Glutamatergic neuron (in vitro differentiated cells): Measurements from ENCODE around the gene EIF4EBP2. TPM values are rescaled to one million over a fixed set of nuclear protein-coding genes. Genes with fewer than 3 reads are reported as not detected.

Source experiments
- DNase-seq: peaks from one replicate; pipeline ENCODE4 v3.0.0; 2022
- H3K27ac Mint-ChIP-seq: one replicate; pipeline ENCODE4 v1.8.0; 2020; ENCODE audit warnings: mild to moderate bottlenecking, mixed read lengths, inconsistent platforms; ENCODE audit not compliant: unreplicated experiment
- H3K27me3 Mint-ChIP-seq: one replicate; pipeline ENCODE4 v1.8.0; 2020; ENCODE audit warnings: mild to moderate bottlenecking, moderate library complexity, mixed read lengths, inconsistent platforms; ENCODE audit not compliant: unreplicated experiment
- H3K36me3 Mint-ChIP-seq: one replicate; pipeline ENCODE4 v1.8.0; 2020; ENCODE audit warnings: mild to moderate bottlenecking, mixed read lengths, inconsistent platforms; ENCODE audit not compliant: unreplicated experiment
- H3K4me1 Mint-ChIP-seq: one replicate; pipeline ENCODE4 v1.8.0; 2020; ENCODE audit warnings: mild to moderate bottlenecking, low read depth, mixed read lengths, inconsistent platforms; ENCODE audit not compliant: unreplicated experiment
- H3K4me3 Mint-ChIP-seq: one replicate; pipeline ENCODE4 v1.8.0; 2020; ENCODE audit warnings: mild to moderate bottlenecking, mixed read lengths, inconsistent platforms; ENCODE audit not compliant: unreplicated experiment
- H3K9me3 Mint-ChIP-seq: one replicate; pipeline ENCODE4 v1.8.0; 2020; ENCODE audit warnings: mild to moderate bottlenecking, moderate library complexity, mixed read lengths, inconsistent platforms; ENCODE audit not compliant: unreplicated experiment
- CTCF ChIP-seq: fragments of 200-600 bp; sonication (generic); IDR thresholded peaks from one replicate; pipeline ENCODE4 v1.5.0; 2021; ENCODE audit not compliant: partially characterized antibody, unreplicated experiment
- total RNA-seq: library from RNA; stranded (reverse); fragmentation: NEBNext Ultra II Directional; extraction: Animal tissue kit (Norgen Biotek cat#: 25700); gene quantifications from one replicate; pipeline ENCODE4 v1.2.1, GENCODE V29; 2021; ENCODE audit not compliant: unreplicated experiment

Gene EIF4EBP2
- total RNA-seq, 1 donor from 2014 or later, result 130 TPM

DNA sequence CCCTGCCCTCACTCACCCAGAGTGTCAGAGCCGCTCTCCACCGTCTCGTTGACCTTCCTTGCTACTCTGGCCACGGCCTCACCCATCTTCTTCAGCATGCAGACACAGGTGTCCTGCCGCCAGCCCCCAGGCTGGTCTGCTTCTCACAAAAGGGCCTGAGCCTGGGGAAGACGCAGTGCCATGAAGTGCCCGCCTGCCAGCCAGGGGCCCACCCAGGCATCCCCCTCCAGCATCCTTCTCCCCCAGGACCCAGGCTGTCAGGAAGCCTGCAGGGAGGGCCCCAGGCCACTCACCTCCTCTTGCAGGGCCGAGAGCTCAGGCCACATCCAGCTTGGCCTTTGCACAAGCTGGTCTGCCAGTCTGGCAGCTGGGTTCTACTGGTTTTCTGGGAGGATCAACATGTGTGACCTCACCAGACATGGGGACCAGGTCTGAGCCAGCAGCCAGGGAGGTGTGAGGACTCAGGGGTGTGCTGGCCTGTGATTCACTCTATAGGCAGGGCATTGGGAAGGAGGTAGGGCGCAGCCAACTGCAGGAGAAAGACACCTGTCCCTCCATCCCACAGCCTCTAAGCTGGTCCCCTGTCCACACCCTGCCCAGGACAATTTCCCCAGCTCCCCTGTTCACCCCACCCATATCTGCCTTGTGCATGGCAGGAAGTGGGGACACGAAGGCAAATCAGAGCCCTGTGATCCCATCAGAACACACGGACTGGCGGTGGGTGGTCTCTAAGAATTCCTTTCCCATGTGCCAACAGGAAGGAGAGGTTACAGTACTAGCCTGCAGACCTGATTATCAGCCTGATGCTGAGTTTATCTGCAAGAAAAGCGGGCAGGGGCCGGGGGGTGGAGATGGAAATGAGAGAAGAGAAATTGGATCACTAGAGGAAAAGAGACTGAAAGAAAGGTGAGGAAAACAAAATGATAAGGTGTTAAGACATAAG lies 27.2 kb upstream of the EIF4EBP2 start:
- H3K36me3 Mint-ChIP-seq, result no peaks in the 10 kb centered on the region
- H3K4me3 Mint-ChIP-seq, result no peak overlapping the region
- H3K4me1 Mint-ChIP-seq, result peaks cover 8% of the 10 kb centered on the region
- TF ChIP-seq CTCF, result no peak
- H3K9me3 Mint-ChIP-seq, result peaks cover 3% of the 10 kb centered on the region
- no peak overlapping the region for H3K27ac Mint-ChIP-seq
- peaks cover 12% of the 10 kb centered on the region for H3K27me3 Mint-ChIP-seq
- DNase-seq, result no peak

GRCh38 chr10:70378122-70378521 lies 25.8 kb upstream of the EIF4EBP2 start:
- peaks cover 5% of the 10 kb centered on the region for H3K4me1 Mint-ChIP-seq
- peaks cover 16% of the 10 kb centered on the region for H3K27me3 Mint-ChIP-seq
- no peak for DNase-seq
- peaks cover 5% of the 10 kb centered on the region for H3K9me3 Mint-ChIP-seq
- H3K36me3 Mint-ChIP-seq, result no peaks in the 10 kb centered on the region
- no peak for TF ChIP-seq CTCF
- H3K27ac Mint-ChIP-seq, result no peak overlapping the region
- no peak overlapping the region for H3K4me3 Mint-ChIP-seq

DNA sequence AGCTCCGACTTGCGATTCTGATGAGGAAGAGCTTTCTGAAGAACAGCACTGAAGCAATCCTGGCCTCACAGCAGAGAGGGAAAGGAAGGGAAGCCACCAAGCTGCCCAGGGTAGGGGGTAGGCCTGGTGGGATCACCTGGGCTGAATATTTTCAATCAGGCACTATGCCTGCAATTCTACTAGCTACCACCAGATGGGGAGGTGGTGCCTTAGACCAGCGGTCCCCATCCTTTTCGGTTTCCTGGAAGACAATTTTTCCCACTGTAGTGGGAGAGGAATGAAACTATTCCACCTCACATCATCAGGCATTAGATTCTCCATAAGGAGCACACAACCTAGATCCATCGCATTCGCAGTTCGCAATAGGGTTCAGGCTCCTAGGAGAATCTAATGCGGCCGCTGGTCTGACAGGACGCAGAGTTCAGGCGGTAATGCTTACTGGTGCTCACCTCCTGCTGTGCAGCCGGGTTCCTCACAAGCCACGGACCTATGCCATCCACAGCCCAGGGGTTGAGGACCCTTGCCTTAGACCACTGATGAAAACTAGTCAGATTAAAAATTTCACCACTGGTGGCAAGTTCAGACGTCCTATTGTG lies 24.3 kb upstream of the EIF4EBP2 start:
- peak; percentile 89 for TF ChIP-seq CTCF

DNA sequence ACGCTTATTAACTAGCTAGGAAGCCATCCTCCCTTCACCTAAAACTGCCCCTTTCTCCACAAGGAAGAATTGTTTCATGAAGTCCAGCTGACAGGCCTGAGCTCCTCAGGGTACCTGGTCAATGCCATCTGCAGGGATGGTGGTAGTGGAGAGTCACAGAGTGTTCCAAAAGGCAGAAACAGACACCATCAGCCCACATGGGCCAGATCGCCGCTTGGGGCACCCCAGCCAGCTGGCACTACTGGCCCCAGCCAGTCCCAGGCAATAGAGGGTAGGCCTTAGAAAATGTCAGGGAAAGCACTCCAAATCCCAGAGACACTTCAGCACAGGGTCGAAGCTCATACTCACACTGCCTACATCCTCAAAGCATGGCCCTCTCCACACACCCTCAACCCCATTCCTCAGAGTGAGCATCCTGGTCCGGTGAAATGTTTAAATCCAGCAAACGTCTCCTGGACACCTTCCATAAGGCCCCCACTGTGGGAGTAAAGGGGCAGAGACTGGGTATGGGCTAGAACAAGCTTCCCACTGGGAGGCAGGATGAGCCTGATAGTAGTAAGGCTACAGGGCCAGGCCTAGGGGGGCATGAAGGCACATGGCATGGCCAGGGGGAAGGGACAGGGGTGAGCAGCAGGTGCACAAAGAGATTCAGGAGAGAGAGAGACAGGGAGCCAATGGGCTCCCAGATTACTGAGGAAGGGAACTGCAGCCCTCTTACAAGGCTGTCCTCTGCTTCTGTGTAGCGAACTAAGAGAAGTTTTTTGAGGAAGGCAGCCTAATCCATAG lies 23.4 kb upstream of the EIF4EBP2 start:
- Mint-ChIP-seq H3K27me3 (peaks cover 15% of the 10 kb centered on the region), H3K36me3 (no peaks in the 10 kb centered on the region), H3K9me3 (peaks cover 13% of the 10 kb centered on the region), H3K27ac (peak overlapping the region; percentile 50), H3K4me1 (peaks cover 8% of the 10 kb centered on the region), H3K4me3 (peak overlapping the region; percentile 92)
- no peak for DNase-seq
- no peak for TF ChIP-seq CTCF

More for the DNA sequence above, 24.3 kb upstream of the EIF4EBP2 start:
- H3K4me3 Mint-ChIP-seq, result no peak overlapping the region
- H3K9me3 Mint-ChIP-seq, result peaks cover 9% of the 10 kb centered on the region
- H3K36me3 Mint-ChIP-seq, result no peaks in the 10 kb centered on the region
- peaks cover 15% of the 10 kb centered on the region for H3K27me3 Mint-ChIP-seq
- no peak for DNase-seq
- H3K27ac Mint-ChIP-seq, result no peak overlapping the region
- peaks cover 8% of the 10 kb centered on the region for H3K4me1 Mint-ChIP-seq
